Psoas muscle (tissue), 8 donors: ENCODE data around the gene GTF2IRD1. TPM values are rescaled to one million over a fixed set of nuclear protein-coding genes. Genes with fewer than 3 reads are reported as not detected.

ENCODE experiments used
- ATAC-seq, 4 donors: fragments of 200-7000 bp; cut with Tn5 transposase; one replicate each; pipeline ENCODE4 v1.9.1; 2020; ENCODE audit warnings: moderate library complexity in 3 of 4, mild to moderate bottlenecking in 2 of 4
- DNase-seq, 2 donors: peaks; one replicate each; pipeline ENCODE4 v3.0.0-alpha.2; 2020
- H3K27ac ChIP-seq: fragments of 200-600 bp; one replicate; pipeline ENCODE4 v1.8.0; 2022
- H3K27me3 ChIP-seq, 3 donors: fragments of 200-600 bp in 1 of 3; one replicate each; pipeline versions ENCODE4 v1.6.1 to v1.8.0; 2013 to 2022; ENCODE audit warnings: low read length in 2 of 3, mild to moderate bottlenecking in 2 of 3, moderate library complexity in 1 of 3; ENCODE audit not compliant: insufficient read depth in 3 of 3
- H3K36me3 ChIP-seq, 2 donors: fragments of 200-600 bp in 1 of 2; one replicate each; pipeline versions ENCODE4 v1.6.1 to v1.8.0; 2013 to 2022; ENCODE audit warnings: low read depth in 1 of 2, mild to moderate bottlenecking in 1 of 2, moderate library complexity in 1 of 2; ENCODE audit not compliant: insufficient read depth in 1 of 2
- H3K4me1 ChIP-seq: fragments of 200-600 bp; one replicate; pipeline ENCODE4 v1.8.0; 2022
- H3K4me3 ChIP-seq: fragments of 200-600 bp; one replicate; pipeline ENCODE4 v1.8.0; 2022; ENCODE audit warnings: mild to moderate bottlenecking
- H3K9me3 ChIP-seq: fragments of 200-600 bp; one replicate; pipeline ENCODE4 v1.8.0; 2022
- CTCF ChIP-seq: fragments of 200-600 bp; IDR thresholded peaks from one replicate; pipeline ENCODE4 v1.8.0; 2022; ENCODE audit warnings: antibody characterized with exemption
- WGBS, 3 donors: extraction: QIAGEN DNeasy Blood & Tissue Kit; methylation state at CpG; one replicate each; pipeline versions ENCODE4 v1.1.6 to v1.1.7; 2013; 5-methylcytosine and 5-hydroxymethylcytosine counted together
- intact Hi-C, 2 donors: fragments of 100-400 bp; cut with DNase I; formaldehyde crosslinking; loops; one replicate each; pipeline versions ENCODE4 v1.11.0 to v1.14.2; 2022
- polyA plus RNA-seq, 3 donors: library from polyadenylated mRNA; stranded (reverse); fragments of 200-250 nt; gene quantifications; one replicate each; pipeline ENCODE4 v1.2.3, GENCODE V29; 2013
- total RNA-seq, 4 donors: library from RNA; stranded (reverse); fragmentation: NEBNext Ultra II Directional in 2 of 4; extraction: Animal tissue kit (Norgen Biotek cat#: 25700) in 2 of 4; gene quantifications; one replicate each; pipeline versions ENCODE4 v1.2.1 to v1.2.4, GENCODE V29; 2021 to 2023
- donor health status: healthy with polysubstance abuse.
- donor health status: DM: no; HTN: no; CAD: no; lungs with moderate emphysema.
- donor health status: Bipolar disorder and iron deficiency.
- donor health status: healthy.
- donor health status: DM: yes; HTN: yes; CAD: no.
- donor health status: DM: no; HTN: no; CAD: no.
- donor health status: DM: no; HTN: no; CAD: no.
- donor health status: DM: yes; HTN: yes; CAD: no.

GTF2IRD1 gene
- total and polyA plus RNA-seq, 7 donors = 40.5 to 149 (median 61.7) TPM

- Histone ChIP-seq H3K4me3 (no peak overlapping the region), H3K4me1 (no peaks in the 10 kb centered on the region), H3K36me3 (peaks cover 2 to 69% of the 10 kb centered on the region in 2 donors), H3K27ac (no peak overlapping the region), H3K27me3 (no peaks in the 10 kb centered on the region), H3K9me3 (no peaks in the 10 kb centered on the region)
- no peak for DNase-seq
- intact Hi-C loops = no loop called here
- no peak for TF ChIP-seq CTCF
- no peak for ATAC-seq
- 94 to 96% (median 95%) methylated on average over 4 of the region's 4 CpGs for WGBS, 3 donors
Observed at GRCh38 chr7:74599244-74599643, 145.5 kb downstream of the GTF2IRD1 start.

GRCh38 chr7:74604326-74605020 is 150.8 kb downstream of the GTF2IRD1 start:
- peak; percentile 79 to 91 for DNase-seq
- H3K36me3 ChIP-seq = peaks cover 0 to 16% of the 10 kb centered on the region in 2 donors

GRCh38 chr7:74606101-74606908 is 152.6 kb downstream of the GTF2IRD1 start:
- WGBS, 3 donors = 5 to 11% (median 6%) methylated on average over 48 to 51 of the region's 51 CpGs
- Histone ChIP-seq H3K27me3 (no peaks in the 10 kb centered on the region), H3K4me1 (peaks cover 10% of the 10 kb centered on the region), H3K9me3 (no peaks in the 10 kb centered on the region), H3K4me3 (peak overlapping the region; percentile 61), H3K27ac (peak overlapping the region; percentile 90), H3K36me3 (peaks cover 0 to 3% of the 10 kb centered on the region in 2 donors)
- peak; percentile 64 to 82 (median 69) for ATAC-seq
- intact Hi-C loops = loop anchor here in 1 of 2 donors (5.0 kb wide), 1 partner anchor 41 kb away; no protein-coding TSS in a partner anchor
- DNase-seq = peak; percentile 56 to 78
- TF ChIP-seq CTCF = no peak

More at GRCh38 chr7:74604326-74605020, 150.8 kb downstream of the GTF2IRD1 start:
- no peak overlapping the region for H3K4me3 ChIP-seq
- peak overlapping the region; percentile 90 for H3K27ac ChIP-seq
- peak; percentile 63 to 81 (median 74) for ATAC-seq
- H3K4me1 ChIP-seq = peaks cover 10% of the 10 kb centered on the region
- WGBS, 3 donors = 67 to 79% (median 74%) methylated on average over 7 of the region's 7 CpGs
- no peaks in the 10 kb centered on the region for H3K27me3 ChIP-seq
- intact Hi-C loops = loop anchor here in 1 of 2 donors (5.0 kb wide), 1 partner anchor 43 kb away; no protein-coding TSS in a partner anchor
- no peaks in the 10 kb centered on the region for H3K9me3 ChIP-seq
- no peak for TF ChIP-seq CTCF

- no peak for ATAC-seq
Observed at GRCh38 chr7:74606909-74607510, 153.3 kb downstream of the GTF2IRD1 start.

More at GRCh38 chr7:74606909-74607510, 153.3 kb downstream of the GTF2IRD1 start:
- no peaks in the 10 kb centered on the region for H3K27me3 ChIP-seq
- no peaks in the 10 kb centered on the region for H3K9me3 ChIP-seq
- H3K27ac ChIP-seq = peak overlapping the region; percentile 90
- peak overlapping the region; percentile 61 for H3K4me3 ChIP-seq
- whole genome bisulfite sequencing, 3 donors = 77 to 81% (median 80%) methylated on average over 15 of the region's 15 CpGs
- intact Hi-C loops = loop anchor here in 1 of 2 donors (5.0 kb wide), 1 partner anchor 40 kb away; no protein-coding TSS in a partner anchor
- H3K36me3 ChIP-seq = no peaks in the 10 kb centered on the region
- peaks cover 10% of the 10 kb centered on the region for H3K4me1 ChIP-seq
- no peak for TF ChIP-seq CTCF
- no peak for DNase-seq
